DMS114 treated with DMSO at 0.1 percent for 48 hours (cell line): ENCODE results near the gene U2SURP.
"Not testable (repeated sequence)": the region's sequence is repeated elsewhere in the genome, so short reads cannot be mapped to it uniquely, and the experiment has no call there.

Experiments used
- DNase-seq: peaks from one replicate; lab custom pipeline; 2025; ENCODE audit not compliant: unreplicated experiment; lab: John Stamatoyannopoulos, UW

Gene U2SURP

GRCh38 chr3:143011705-143012104 lies 10.3 kb downstream of the U2SURP start:
- no peak for DNase-seq

- DNase-seq = no peak
Measured at GRCh38 chr3:143014921-143015320, 13.6 kb downstream of the U2SURP start.

GRCh38 chr3:143016321-143016972 lies 15.1 kb downstream of the U2SURP start:
- no peak for DNase-seq

GRCh38 chr3:143024351-143024960 lies 23.1 kb downstream of the U2SURP start:
- no peak for DNase-seq

- DNase-seq = no peak
Measured at GRCh38 chr3:143031327-143031726, 30.0 kb downstream of the U2SURP start.

GRCh38 chr3:143031796-143032387 lies 30.5 kb downstream of the U2SURP start:
- not testable (repeated sequence) for DNase-seq

- no peak for DNase-seq
Measured at GRCh38 chr3:143035466-143036211, 34.3 kb downstream of the U2SURP start.

- DNase-seq = no peak
Measured at GRCh38 chr3:143036557-143036956, 35.2 kb downstream of the U2SURP start.

- DNase-seq = no peak
Measured at GRCh38 chr3:143037867-143038266, 36.5 kb downstream of the U2SURP start.

- peak; percentile 40 for DNase-seq
Measured at GRCh38 chr3:143040261-143040879, 39.0 kb downstream of the U2SURP start.

- no peak for DNase-seq
Measured at GRCh38 chr3:143041903-143042302, 40.5 kb downstream of the U2SURP start.

GRCh38 chr3:143045639-143046038 lies 44.3 kb downstream of the U2SURP start:
- no peak for DNase-seq

- not testable (repeated sequence) for DNase-seq
Measured at GRCh38 chr3:143046075-143046474, 44.7 kb downstream of the U2SURP start.

- no peak for DNase-seq
Measured at GRCh38 chr3:143054011-143054410, 52.6 kb downstream of the U2SURP start.

- DNase-seq = no peak
Measured at GRCh38 chr3:143056372-143056771, 55.0 kb downstream of the U2SURP start.

GRCh38 chr3:143060906-143061305 lies 59.5 kb downstream of the U2SURP start:
- no peak for DNase-seq

GRCh38 chr3:143063018-143063417 lies 61.6 kb downstream of the U2SURP start:
- DNase-seq = no peak

- DNase-seq = no peak
Measured at GRCh38 chr3:143064777-143065176, 63.4 kb downstream of the U2SURP start.

GRCh38 chr3:143065364-143065763 lies 64.0 kb downstream of the U2SURP start:
- no peak for DNase-seq

GRCh38 chr3:143066033-143066432 lies 64.7 kb downstream of the U2SURP start:
- no peak for DNase-seq

GRCh38 chr3:143067201-143067600 lies 65.8 kb downstream of the U2SURP start:
- no peak for DNase-seq
